Measurements from ENCODE around the gene LAMC3. TPM values are rescaled to one million over a fixed set of nuclear protein-coding genes. Genes with fewer than 3 reads are reported as not detected.

LAMC3 gene
- total RNA-seq, 2 experiments from 2014 or later, result 0.66 to 1.7 TPM

DNA sequence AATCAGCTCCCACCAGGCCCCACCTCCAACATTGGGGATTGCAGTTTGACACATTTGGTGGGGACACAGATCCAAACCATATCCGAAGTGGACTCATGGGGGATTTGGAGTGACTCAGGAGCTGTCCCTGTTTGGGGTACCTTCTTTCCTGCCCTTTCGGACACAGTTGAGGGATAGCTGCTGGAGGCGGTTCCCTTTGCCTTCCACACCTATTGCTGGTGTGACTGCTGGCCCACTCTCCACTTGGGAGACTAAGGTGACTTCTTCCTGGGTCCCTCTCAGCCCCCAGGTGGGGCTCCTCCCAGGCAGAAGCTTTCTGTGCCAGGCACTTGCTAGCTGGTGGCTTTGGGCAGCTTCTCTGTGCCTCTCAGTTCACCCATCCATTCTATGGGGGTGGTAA lies 26.6 kb downstream of the LAMC3 start:
- Mint-ChIP-seq H3K27ac (no peak overlapping the region), H3K36me3 (ENCODE audit: low read depth) (no peaks in the 10 kb centered on the region), H3K9me3 (no peaks in the 10 kb centered on the region), H3K4me1 (ENCODE audit: low read depth) (no peaks in the 10 kb centered on the region), H3K4me3 (no peak overlapping the region), H3K27me3 (peaks cover 12% of the 10 kb centered on the region)
- intact Hi-C loops (cut with DNase I, micrococcal nuclease), result no loop called here
- Histone ChIP-seq H3K4me3 (ENCODE audit: low read length) (no peak overlapping the region), H3K27me3 (ENCODE audit: control insufficient read depth in 1 of 2, insufficient read depth in 2 of 2, low read length in 2 of 2) (peaks cover 0 to 2% of the 10 kb centered on the region in 2 experiments), H3K27ac (ENCODE audit: low read depth in 1 of 2, low read length in 2 of 2) (no peak overlapping the region), H3K9me3 (ENCODE audit: control insufficient read depth in 1 of 2, insufficient read depth in 1 of 2, low read length in 2 of 2) (no peaks in the 10 kb centered on the region), H3K36me3 (ENCODE audit: insufficient read depth, low read length) (no peaks in the 10 kb centered on the region), H3K4me1 (ENCODE audit: insufficient read depth, low read length) (no peaks in the 10 kb centered on the region)
- ATAC-seq (ENCODE audit: poor library complexity), result no peak
- ChIA-PET POLR2A (no interaction called here), CTCF (interaction anchor here (1.1 to 3.1 kb wide), 2 partner anchors 11 kb away, joined by 4 to 15 read pairs; no protein-coding TSS in a partner anchor)
- DNase-seq, result no peak
- TF ChIP-seq, protein P1, sequence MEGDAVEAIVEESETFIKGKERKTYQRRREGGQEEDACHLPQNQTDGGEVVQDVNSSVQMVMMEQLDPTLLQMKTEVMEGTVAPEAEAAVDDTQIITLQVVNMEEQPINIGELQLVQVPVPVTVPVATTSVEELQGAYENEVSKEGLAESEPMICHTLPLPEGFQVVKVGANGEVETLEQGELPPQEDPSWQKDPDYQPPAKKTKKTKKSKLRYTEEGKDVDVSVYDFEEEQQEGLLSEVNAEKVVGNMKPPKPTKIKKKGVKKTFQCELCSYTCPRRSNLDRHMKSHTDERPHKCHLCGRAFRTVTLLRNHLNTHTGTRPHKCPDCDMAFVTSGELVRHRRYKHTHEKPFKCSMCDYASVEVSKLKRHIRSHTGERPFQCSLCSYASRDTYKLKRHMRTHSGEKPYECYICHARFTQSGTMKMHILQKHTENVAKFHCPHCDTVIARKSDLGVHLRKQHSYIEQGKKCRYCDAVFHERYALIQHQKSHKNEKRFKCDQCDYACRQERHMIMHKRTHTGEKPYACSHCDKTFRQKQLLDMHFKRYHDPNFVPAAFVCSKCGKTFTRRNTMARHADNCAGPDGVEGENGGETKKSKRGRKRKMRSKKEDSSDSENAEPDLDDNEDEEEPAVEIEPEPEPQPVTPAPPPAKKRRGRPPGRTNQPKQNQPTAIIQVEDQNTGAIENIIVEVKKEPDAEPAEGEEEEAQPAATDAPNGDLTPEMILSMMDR (IDR thresholded peaks at IDR 0.05), result no peak

- Mint-ChIP-seq H3K4me3 (no peak overlapping the region), H3K27ac (no peak overlapping the region)
- CTCF ChIA-PET, result interaction anchor here (3.1 kb wide), 1 partner anchor 11 kb away, joined by 15 read pairs; no protein-coding TSS in a partner anchor
These were observed 27.1 kb downstream of the LAMC3 start for GRCh38 chr9:131036071-131036470.

GRCh38 chr9:131036529-131037334 lies 27.8 kb downstream of the LAMC3 start:
- POLR2A ChIA-PET, result no interaction called here
- no peak overlapping the region for H3K4me3 Mint-ChIP-seq
- peaks cover 12% of the 10 kb centered on the region for H3K27me3 Mint-ChIP-seq
- intact Hi-C loops (cut with DNase I, micrococcal nuclease), result no loop called here
- no peaks in the 10 kb centered on the region for H3K36me3 Mint-ChIP-seq (ENCODE audit: low read depth)
- Histone ChIP-seq H3K4me1 (ENCODE audit: insufficient read depth, low read length) (no peaks in the 10 kb centered on the region), H3K27me3 (ENCODE audit: control insufficient read depth in 1 of 2, insufficient read depth in 2 of 2, low read length in 2 of 2) (peaks cover 0 to 2% of the 10 kb centered on the region in 2 experiments), H3K4me3 (ENCODE audit: low read length) (no peak overlapping the region), H3K27ac (ENCODE audit: low read depth in 1 of 2, low read length in 2 of 2) (no peak overlapping the region), H3K36me3 (ENCODE audit: insufficient read depth, low read length) (no peaks in the 10 kb centered on the region), H3K9me3 (ENCODE audit: control insufficient read depth in 1 of 2, insufficient read depth in 1 of 2, low read length in 2 of 2) (no peaks in the 10 kb centered on the region)
- no peaks in the 10 kb centered on the region for H3K4me1 Mint-ChIP-seq (ENCODE audit: low read depth)
- no peaks in the 10 kb centered on the region for H3K9me3 Mint-ChIP-seq
- H3K27ac Mint-ChIP-seq, result no peak overlapping the region
- TF ChIP-seq, protein P1 (IDR thresholded peaks at IDR 0.05), result no peak
- no peak for DNase-seq
- ATAC-seq (ENCODE audit: poor library complexity), result no peak
- CTCF ChIA-PET, result interaction anchor here (3.1 kb wide), 1 partner anchor 10 kb away, joined by 15 read pairs; no protein-coding TSS in a partner anchor

More at GRCh38 chr9:131036071-131036470, 27.1 kb downstream of the LAMC3 start:
- no peaks in the 10 kb centered on the region for H3K9me3 ChIP-seq (ENCODE audit: control insufficient read depth in 1 of 2, insufficient read depth in 1 of 2, low read length in 2 of 2)
- no peaks in the 10 kb centered on the region for H3K4me1 ChIP-seq (ENCODE audit: insufficient read depth, low read length)
- no peaks in the 10 kb centered on the region for H3K36me3 ChIP-seq (ENCODE audit: insufficient read depth, low read length)
- no peaks in the 10 kb centered on the region for H3K36me3 Mint-ChIP-seq (ENCODE audit: low read depth)
- no peak overlapping the region for H3K4me3 ChIP-seq (ENCODE audit: low read length)
- POLR2A ChIA-PET, result no interaction called here
- H3K27me3 ChIP-seq (ENCODE audit: control insufficient read depth in 1 of 2, insufficient read depth in 2 of 2, low read length in 2 of 2), result peaks cover 0 to 2% of the 10 kb centered on the region in 2 experiments
- no peaks in the 10 kb centered on the region for H3K4me1 Mint-ChIP-seq (ENCODE audit: low read depth)
- H3K27me3 Mint-ChIP-seq, result peaks cover 12% of the 10 kb centered on the region
- H3K9me3 Mint-ChIP-seq, result no peaks in the 10 kb centered on the region
- DNase-seq (no peak), ATAC-seq (ENCODE audit: poor library complexity) (no peak)
- TF ChIP-seq, protein P1 (IDR thresholded peaks at IDR 0.05), result no peak
- no peak overlapping the region for H3K27ac ChIP-seq (ENCODE audit: low read depth in 1 of 2, low read length in 2 of 2)
- intact Hi-C loops (cut with DNase I, micrococcal nuclease), result no loop called here
